MM.1S (cell line): ENCODE measurements around the gene SLC5A3.

Experiments
- DNase-seq: peaks from one replicate; pipeline ENCODE4 v3.0.0-alpha.2; 2015
- H2AFZ ChIP-seq: fragments of 300-600 bp; sonication (generic); 2 replicates; pipeline ENCODE4 v1.6.0; 2016; ENCODE audit warnings: antibody characterized with exemption, low read length
- H3F3A ChIP-seq: fragments of 300-600 bp; sonication (generic); 2 replicates; pipeline ENCODE4 v1.6.1; 2016; ENCODE audit warnings: mild to moderate bottlenecking, antibody characterized with exemption, low read length, moderate library complexity, mixed read lengths; ENCODE audit not compliant: insufficient read depth
- H3K27ac ChIP-seq: fragments of 300-600 bp; sonication (generic); 2 replicates; pipeline ENCODE4 v1.5.1; 2016; ENCODE audit warnings: mild to moderate bottlenecking, low read length
- H3K27me3 ChIP-seq: fragments of 300-600 bp; sonication (generic); replicated peaks from 2 replicates; pipeline ENCODE4 v1.6.0; 2016; ENCODE audit warnings: low read length; ENCODE audit not compliant: insufficient read depth
- H3K36me3 ChIP-seq: fragments of 300-600 bp; sonication (generic); replicated peaks from 2 replicates; pipeline ENCODE4 v1.6.1; 2016; ENCODE audit warnings: mild to moderate bottlenecking, low read length, mixed read lengths; ENCODE audit not compliant: insufficient read depth
- H3K4me1 ChIP-seq: fragments of 300-600 bp; sonication (generic); 2 replicates; pipeline ENCODE4 v1.6.1; 2016; ENCODE audit warnings: low read length, mixed read lengths
- H3K4me2 ChIP-seq: fragments of 300-600 bp; sonication (generic); 2 replicates; pipeline ENCODE4 v1.6.0; 2016; ENCODE audit warnings: low read depth, low read length
- H3K4me3 ChIP-seq: fragments of 300-600 bp; sonication (generic); 2 replicates; pipeline ENCODE4 v1.5.1; 2016; ENCODE audit warnings: low read length, mixed read lengths
- H3K79me2 ChIP-seq: fragments of 300-600 bp; sonication (generic); 2 replicates; pipeline ENCODE4 v1.6.1; 2016; ENCODE audit warnings: mixed run types, low read length, mixed read lengths
- H3K9ac ChIP-seq: fragments of 300-600 bp; sonication (generic); 2 replicates; pipeline ENCODE4 v1.6.1; 2016; ENCODE audit warnings: low read length, mixed read lengths
- H3K9me2 ChIP-seq: fragments of 300-600 bp; sonication (generic); replicated peaks from 2 replicates; pipeline ENCODE4 v1.6.1; 2016; ENCODE audit warnings: mild to moderate bottlenecking, low read length, mixed read lengths; ENCODE audit not compliant: insufficient read depth
- H3K9me3 ChIP-seq: fragments of 300-600 bp; sonication (generic); replicated peaks from 2 replicates; pipeline ENCODE4 v1.6.1; 2016; ENCODE audit warnings: mild to moderate bottlenecking, low read length, mixed read lengths; ENCODE audit not compliant: insufficient read depth
- H4K20me1 ChIP-seq: fragments of 300-600 bp; sonication (generic); 2 replicates; pipeline ENCODE4 v1.6.1; 2016; ENCODE audit warnings: mild to moderate bottlenecking, low read length, moderate library complexity, mixed read lengths; ENCODE audit not compliant: insufficient read depth
- CTCF ChIP-seq: fragments of 300-600 bp; sonication (generic); IDR thresholded peaks from 2 replicates; pipeline ENCODE4 v1.5.1; 2016; ENCODE audit warnings: antibody characterized with exemption, low read length, mixed read lengths
- EZH2 ChIP-seq: fragments of 300-600 bp; sonication (generic); optimal IDR thresholded peaks from 2 replicates; pipeline ENCODE3; 2017; ENCODE audit warnings: low read depth, mild to moderate bottlenecking, antibody characterized with exemption, low read length, mixed read lengths
- EZH2phosphoT487 ChIP-seq: fragments of 300-600 bp; sonication (generic); IDR thresholded peaks from 2 replicates; pipeline ENCODE4 v1.6.1; 2018; ENCODE audit warnings: antibody characterized with exemption, low read length

SLC5A3 gene

GRCh38 chr21:34085129-34085528 lies 11.8 kb downstream of the SLC5A3 start:
- Histone ChIP-seq H3K27ac (no peak overlapping the region), H4K20me1 (peaks cover 4% of the 10 kb centered on the region; the same call in 1 of the 2 replicates), H3K9me3 (no peaks in the 10 kb centered on the region), H3K4me2 (no peak overlapping the region), H3F3A (no peaks in the 10 kb centered on the region), H3K79me2 (peaks cover 86% of the 10 kb centered on the region), H3K9ac (no peak overlapping the region), H2AFZ (no peak overlapping the region), H3K9me2 (no peaks in the 10 kb centered on the region), H3K4me3 (no peak overlapping the region), H3K36me3 (no peaks in the 10 kb centered on the region; the same call in 1 of the 2 replicates), H3K27me3 (no peaks in the 10 kb centered on the region), H3K4me1 (peaks cover 15% of the 10 kb centered on the region)
- no peak for DNase-seq
- TF ChIP-seq CTCF (no peak), EZH2phosphoT487 (no peak)

- Histone ChIP-seq H4K20me1 (peaks cover 4% of the 10 kb centered on the region; the same call in 1 of the 2 replicates), H3K27me3 (no peaks in the 10 kb centered on the region), H3K4me3 (no peak overlapping the region), H3K79me2 (peaks cover 85% of the 10 kb centered on the region), H3K9ac (no peak overlapping the region), H3F3A (no peaks in the 10 kb centered on the region), H3K4me1 (peaks cover 14% of the 10 kb centered on the region), H3K4me2 (no peak overlapping the region), H3K9me2 (no peaks in the 10 kb centered on the region), H2AFZ (no peak overlapping the region), H3K9me3 (no peaks in the 10 kb centered on the region), H3K36me3 (no peaks in the 10 kb centered on the region; the same call in 1 of the 2 replicates), H3K27ac (no peak overlapping the region)
- no peak for DNase-seq
- TF ChIP-seq EZH2phosphoT487 (no peak), CTCF (no peak), EZH2 (no peak)
Measured at GRCh38 chr21:34086887-34087306, 13.5 kb downstream of the SLC5A3 start.

GRCh38 chr21:34088752-34089151 lies 15.4 kb downstream of the SLC5A3 start:
- peaks cover 85% of the 10 kb centered on the region for H3K79me2 ChIP-seq
- no peak overlapping the region for H3K27ac ChIP-seq
- H3K9me3 ChIP-seq = no peaks in the 10 kb centered on the region
- H3K9ac ChIP-seq = no peak overlapping the region
- H3K4me3 ChIP-seq = no peak overlapping the region
- no peak overlapping the region for H3K4me2 ChIP-seq
- no peak for TF ChIP-seq EZH2phosphoT487
- TF ChIP-seq CTCF = no peak
- TF ChIP-seq EZH2 = no peak
- H2AFZ ChIP-seq = no peak overlapping the region
- H3K36me3 ChIP-seq = no peaks in the 10 kb centered on the region; the same call in 1 of the 2 replicates
- H3K9me2 ChIP-seq = no peaks in the 10 kb centered on the region
- H3K27me3 ChIP-seq = no peaks in the 10 kb centered on the region
- DNase-seq = no peak
- no peaks in the 10 kb centered on the region for H3K4me1 ChIP-seq
- H4K20me1 ChIP-seq = peaks cover 4% of the 10 kb centered on the region; the same call in 1 of the 2 replicates
- no peaks in the 10 kb centered on the region for H3F3A ChIP-seq
